HG02798 (cell line): ENCODE data around the gene BAIAP2L1.

ENCODE experiments used
- ATAC-seq: cut with Tn5 transposase; IDR thresholded peaks from one replicate; pipeline ENCODE4 v1.9.1; 2021; ENCODE audit warnings: mild to moderate bottlenecking; ENCODE audit not compliant: unreplicated experiment, poor library complexity

BAIAP2L1 gene

DNA sequence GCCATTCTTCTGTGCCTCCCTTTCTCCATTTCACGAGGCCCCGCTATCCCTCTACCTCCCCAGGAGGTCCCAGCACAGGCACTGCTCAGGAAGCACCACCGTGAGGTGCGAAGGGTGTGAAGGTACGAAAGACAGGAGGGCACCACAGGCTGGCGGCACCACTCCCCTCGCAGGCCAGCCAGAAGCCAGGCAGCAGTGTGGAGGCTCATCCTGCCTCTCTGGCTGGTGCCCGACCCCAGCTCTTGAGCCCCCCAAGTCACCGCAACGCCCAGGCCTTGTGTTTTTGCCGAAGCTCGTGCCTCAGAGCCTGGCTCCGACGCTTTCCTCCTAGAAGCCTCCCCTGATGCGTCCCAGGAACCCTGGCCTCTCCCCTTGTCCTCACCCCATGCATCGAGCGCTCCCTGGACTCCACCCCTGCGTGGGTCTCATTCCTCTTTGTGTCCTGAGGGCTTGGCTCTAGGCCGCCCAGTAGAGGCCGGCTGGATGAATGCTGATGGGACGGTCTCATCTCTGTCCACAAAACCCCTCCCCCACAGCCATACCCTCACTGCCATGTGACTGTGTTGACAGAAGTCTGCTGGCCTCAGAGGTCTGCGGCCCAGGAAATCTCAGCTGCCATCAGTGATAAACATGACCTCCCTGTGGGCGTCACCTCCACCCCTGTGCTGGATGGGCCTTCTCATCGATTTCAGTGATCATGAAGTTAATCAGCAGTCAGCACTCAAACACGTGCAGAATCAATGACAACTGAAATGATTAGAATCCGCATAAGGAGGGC lies 100.1 kb downstream of the BAIAP2L1 start:
- ATAC-seq: no peak

DNA sequence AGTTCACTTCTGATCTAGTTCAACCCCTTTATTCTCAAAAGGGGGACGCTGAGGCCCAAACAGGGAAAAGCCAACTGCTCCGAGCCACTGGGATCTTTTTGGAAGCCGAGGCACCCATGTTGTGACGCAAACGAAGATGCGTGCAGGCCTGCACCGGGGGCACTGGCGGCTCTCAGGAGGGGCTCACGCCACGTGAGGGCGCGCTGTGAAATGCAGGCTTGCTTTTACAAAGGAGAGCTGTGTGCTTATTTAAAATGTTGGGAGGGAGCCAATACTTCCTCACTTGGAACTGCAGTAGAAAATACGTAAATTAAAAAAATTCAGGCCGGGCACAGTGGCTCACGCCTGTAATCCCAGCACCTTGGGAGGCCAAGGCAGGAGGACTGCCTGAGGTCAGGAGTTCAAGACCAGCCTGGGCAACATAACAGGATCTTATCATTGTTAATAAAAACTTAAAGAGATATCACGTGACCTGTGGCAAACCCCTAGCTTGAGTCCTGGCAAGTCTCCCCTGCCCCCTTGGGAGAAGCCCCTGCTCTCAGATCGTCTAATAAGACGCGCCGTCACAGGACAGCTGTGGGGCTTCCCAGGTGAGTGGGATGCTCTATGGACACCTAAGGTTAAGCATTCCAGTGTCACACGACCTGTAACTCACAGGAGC lies 103.1 kb downstream of the BAIAP2L1 start:
- no peak for ATAC-seq

DNA sequence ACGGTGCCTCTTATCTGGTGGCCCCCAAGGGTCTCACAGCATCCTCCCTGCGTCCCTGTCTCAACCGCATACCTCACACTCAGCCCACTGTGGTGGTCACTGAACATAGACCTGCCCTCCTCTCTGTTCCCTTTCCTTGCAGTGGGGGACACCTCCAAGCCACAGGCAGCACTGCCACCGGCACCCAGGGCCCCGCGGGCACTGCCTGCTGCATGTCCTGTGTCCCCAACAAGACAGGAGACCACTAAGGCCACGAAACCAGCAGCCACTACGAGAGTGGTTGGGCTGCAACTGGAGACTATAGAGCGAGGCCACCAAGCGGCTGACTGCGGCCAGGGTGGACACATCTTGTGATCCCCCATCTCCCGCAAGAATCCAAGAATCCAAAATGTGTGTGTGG lies 104.1 kb downstream of the BAIAP2L1 start:
- ATAC-seq: no peak

DNA sequence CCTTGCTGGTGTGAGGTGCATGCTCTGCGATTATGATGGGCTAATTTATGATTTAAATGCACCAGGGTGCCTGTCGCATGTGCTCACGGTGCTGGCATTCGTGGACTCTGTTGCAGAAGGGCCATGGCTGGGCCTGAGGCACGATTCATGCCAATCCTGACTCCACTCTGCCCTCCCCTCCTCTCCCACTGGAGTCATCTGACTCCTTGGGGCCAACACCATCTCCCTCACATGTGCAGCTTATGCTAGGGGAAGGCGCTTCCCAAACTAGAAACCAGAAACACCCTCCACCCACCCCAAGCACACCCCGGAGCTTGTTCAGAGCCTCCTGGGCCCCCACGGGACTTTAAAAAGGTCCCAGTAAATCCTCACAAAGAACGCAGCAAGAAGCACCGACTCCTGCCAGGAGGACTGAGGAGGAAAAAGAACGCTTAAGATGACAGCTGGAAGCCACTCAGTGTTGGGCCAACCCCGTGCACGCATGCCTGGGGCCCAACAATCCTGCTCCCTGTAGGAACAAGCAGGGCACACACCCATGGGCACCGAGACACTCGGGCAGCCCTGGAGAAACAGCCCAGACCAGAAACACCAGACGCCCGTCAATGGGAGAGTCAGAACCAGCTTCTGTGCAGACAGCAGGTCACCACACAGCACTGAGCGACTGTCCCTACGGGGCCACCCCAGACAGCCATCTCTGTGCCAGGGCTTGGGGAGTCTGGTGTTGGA lies 105.3 kb downstream of the BAIAP2L1 start:
- no peak for ATAC-seq

DNA sequence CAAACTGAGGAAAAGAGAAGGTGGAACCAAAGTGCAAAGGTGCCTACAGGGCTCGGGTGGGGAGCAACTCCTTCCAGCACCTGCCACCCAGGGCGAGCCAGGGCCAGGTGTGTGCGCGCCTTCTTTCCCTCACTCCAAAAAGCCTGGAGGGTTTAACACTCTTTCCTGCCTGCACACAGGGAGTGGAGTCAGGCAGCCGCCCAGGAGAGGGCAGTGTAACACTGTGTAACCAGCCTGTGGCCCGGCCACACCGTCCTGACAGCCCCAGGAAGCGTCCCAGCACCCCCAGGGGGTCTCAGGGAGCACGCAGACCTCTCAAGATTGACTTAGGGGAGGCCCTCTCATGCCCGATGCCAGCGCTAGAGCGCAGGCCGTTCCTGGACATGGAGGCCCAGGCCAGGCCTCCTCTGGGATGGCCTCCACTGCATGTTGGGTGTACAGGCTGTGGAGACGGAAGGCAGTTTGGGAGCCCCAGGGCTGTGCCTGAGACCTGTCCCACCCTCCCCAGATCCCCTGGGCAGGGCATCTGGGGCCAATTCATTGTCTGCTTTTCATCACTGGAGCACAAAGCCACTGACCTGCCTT lies 106.0 kb downstream of the BAIAP2L1 start:
- ATAC-seq: peak; percentile 62

DNA sequence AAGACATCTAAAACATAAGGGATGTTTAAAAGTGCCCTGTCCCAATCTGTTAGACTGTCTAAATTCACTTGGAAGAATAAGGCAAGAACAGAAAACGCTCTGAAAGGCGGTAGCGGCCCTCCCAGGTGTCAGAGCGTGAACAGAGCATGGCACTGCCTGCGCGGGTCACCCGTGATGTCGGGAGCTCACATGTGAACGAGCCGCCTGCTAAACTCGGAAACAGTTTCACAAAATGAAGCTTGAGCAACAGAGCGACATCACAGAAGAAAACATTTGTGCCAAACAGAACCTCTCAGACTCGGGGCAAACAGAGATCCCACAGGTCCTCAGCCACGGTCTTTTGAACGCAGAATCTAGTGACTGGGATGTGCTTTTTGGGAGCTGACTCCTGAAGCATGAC lies 106.6 kb downstream of the BAIAP2L1 start:
- no peak for ATAC-seq

DNA sequence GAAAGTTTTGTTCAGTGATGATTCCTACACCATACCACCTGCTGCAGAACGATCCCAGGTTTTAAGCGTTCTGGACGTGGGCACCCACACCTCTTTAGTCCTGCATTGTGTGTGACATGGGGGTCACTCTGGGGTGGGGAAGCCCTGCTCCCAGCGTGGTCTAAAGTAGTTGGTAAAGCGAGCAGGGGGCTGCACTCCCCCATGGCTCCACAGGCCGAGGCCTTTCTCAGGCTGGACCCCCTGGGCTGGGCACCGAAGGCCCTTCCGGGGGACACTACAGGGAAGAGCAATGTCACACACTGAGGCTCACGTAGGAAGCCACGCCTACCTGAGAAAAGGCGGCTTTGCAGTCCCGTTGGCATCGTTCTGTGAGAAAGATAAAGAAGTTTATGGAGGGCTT lies 107.1 kb downstream of the BAIAP2L1 start:
- ATAC-seq: no peak

DNA sequence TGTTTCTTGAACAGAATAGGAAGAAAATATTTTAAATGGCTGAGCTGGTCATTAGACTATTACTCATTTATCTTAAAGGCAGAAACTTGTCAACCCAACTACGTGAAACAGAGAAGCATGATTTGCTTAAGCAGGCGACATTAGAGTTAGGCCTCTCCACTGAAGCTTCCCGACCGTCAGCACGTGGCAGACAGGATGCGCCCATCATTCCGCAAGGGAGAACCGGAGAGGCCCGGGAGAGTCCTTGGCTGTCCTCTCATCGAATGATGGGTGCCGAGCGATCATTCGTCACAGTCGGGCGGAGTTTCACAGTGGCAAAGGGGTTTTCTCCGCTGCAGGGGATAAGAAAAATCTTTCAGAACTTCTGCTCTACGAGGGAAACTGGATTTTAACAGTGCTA lies 107.6 kb downstream of the BAIAP2L1 start:
- no peak for ATAC-seq

DNA sequence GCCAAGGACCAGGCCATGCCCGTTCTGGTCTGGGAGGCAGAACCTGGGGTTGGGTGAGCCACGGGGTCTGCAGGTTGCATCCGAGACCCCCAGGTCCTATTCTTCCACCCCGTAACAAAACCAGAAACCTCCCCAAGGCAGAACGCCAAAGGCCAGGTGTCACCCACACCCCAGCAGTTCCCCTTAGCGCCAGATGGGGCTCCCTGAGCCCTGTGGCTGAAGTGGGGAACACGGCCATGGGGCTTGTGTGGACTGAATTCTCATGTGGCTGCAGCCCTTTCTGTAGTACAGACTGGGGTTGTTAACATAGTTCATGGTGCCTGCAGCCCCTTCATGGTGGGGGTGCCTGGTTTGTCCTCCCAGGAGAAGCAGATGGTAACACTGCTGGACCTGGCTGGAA lies 109.2 kb downstream of the BAIAP2L1 start:
- no peak for ATAC-seq

DNA sequence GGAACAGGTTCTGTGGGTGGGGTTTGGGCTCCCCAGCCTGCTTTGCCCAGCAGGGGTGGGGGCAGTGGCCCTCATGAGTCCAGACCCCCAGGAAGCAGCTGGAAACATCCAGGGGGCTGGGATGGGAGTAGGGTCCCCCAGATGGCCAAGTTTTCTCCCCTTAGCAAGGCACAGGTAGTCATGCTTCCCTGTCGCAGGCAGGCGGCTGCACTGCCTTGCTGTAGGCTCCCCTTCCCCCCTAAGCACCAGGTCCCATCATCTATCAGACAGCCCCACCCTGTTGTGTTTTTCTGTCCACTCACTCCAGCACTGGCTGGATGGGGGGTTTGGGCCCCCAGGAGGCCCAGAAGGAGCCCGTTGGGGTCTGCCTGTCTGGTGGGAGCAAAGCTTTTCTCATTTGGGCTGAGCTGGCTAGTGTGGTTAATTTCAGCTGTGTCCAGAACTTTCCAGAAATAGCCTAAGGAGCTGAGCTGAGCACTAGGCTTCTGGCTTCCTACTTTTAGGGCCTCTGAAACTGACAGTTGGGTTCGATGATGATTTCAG lies 111.5 kb downstream of the BAIAP2L1 start:
- ATAC-seq: no peak

DNA sequence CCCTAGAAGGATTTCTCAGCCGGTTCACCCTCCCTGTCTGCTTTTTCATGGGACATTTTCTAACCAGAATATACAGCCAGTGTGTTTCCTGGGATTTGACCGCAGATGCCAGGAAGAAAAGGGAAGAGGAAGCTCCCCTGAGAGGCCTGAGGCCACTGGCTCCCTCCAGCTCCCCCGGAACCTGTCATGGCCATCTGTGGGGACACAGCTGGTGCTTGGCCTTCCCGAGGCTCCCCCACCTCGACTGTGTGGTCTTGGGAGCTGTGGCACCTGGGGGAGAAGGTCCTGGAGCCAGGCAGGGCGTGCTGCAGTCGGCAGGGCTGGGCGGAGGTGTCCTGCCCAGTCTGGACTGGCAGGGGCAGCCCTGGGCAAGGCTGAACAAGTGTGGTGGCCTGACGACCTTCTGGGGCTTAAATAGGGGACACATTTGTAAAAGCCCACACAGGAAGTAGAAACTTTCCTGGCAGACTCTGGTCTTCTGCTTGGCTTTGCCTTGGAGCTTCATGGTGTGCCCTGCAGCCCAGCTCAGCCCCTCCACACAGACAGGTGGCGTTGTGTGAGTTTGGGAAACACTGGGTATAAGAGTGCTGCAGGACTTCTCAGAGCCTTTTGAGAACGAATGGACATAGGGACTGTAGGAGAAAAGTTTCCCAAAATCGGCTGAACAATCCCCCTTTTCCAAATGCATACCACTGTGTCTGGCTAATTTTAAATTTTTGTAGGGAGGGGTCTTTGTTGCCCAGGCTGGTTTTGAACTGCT lies 112.6 kb downstream of the BAIAP2L1 start:
- no peak for ATAC-seq

DNA sequence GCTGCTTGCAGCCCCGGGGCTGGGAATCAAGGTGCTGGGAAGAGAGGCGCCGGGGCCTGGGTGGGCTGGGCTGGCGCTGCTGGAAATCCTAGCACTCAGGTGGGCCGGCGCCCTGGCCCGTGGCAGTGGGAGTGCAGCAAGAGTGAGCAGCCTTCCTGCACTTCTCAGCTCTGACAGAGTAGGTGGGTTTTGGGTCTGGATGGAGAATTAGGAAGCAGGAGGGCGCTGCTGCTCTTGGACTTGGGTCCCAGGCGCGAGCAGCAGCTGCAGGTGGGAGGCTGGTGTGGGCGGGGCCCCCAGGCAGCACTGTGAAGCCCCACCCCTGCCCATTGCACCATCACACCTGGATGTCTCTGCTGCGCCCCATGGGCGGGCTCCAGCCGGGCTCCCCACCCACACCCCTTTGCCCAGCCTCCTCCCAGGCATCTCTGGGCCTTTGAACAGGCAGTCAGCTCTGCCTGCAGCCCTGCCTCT lies 113.4 kb downstream of the BAIAP2L1 start:
- ATAC-seq: no peak

DNA sequence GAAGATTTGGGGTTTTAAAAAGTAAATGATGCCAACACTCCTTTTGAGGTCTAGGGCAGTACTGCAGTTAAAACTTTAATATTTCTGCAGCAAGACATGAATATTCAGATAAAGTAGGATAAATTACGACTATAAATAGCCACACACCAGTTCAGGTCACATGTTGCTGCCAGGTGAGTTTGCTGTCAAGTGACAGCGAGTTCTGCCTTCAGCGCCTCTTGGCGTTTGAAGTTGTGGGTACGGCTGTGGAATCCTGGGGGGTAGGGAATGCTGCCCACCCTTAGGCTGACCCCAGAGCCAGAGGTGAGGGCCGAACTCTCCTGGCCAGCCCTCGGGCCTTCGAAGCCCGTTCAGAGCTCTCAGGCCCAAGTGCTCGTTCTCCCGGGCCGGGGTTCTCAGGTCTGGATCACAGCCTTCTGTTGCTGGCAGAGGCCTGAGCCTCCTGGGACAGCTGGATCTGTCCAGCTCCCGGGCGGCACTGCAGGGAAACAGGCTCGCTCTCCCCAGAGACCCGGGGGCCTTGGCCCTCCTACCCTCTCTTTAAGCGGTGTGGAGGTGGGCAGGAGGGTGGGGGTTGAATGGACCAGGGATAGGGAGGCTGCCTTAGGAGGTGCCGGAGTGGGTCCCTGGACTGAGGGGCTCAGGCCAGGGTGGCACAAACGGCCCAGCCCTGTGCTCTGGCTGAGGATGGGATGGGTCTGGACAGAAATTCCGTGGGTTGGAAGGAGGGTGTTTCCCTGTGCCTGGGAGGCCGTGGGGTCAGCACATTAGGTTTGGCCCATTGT lies 114.0 kb downstream of the BAIAP2L1 start:
- no peak for ATAC-seq

DNA sequence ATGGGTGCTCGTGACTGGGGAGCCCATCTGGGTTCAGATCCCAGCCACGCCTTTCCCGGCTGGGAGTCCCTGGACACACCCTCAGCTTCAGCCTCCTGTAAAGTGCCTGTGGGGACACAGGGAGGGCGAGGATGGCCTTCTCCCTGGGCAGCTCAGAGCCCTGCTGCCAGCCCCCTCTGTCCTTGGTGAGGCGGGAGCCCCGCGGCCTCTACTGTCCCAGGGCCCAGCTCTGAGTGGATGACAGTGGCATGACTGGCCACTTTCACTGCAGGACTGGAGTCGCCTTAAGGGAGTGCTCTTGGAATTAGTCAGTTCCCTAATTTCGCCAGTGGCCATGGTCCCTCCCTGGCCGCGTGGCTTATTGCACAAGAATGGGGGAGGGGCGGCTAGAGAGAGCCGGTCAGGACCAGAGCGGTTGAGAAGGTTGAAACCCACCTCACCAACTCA lies 114.8 kb downstream of the BAIAP2L1 start:
- no peak for ATAC-seq

DNA sequence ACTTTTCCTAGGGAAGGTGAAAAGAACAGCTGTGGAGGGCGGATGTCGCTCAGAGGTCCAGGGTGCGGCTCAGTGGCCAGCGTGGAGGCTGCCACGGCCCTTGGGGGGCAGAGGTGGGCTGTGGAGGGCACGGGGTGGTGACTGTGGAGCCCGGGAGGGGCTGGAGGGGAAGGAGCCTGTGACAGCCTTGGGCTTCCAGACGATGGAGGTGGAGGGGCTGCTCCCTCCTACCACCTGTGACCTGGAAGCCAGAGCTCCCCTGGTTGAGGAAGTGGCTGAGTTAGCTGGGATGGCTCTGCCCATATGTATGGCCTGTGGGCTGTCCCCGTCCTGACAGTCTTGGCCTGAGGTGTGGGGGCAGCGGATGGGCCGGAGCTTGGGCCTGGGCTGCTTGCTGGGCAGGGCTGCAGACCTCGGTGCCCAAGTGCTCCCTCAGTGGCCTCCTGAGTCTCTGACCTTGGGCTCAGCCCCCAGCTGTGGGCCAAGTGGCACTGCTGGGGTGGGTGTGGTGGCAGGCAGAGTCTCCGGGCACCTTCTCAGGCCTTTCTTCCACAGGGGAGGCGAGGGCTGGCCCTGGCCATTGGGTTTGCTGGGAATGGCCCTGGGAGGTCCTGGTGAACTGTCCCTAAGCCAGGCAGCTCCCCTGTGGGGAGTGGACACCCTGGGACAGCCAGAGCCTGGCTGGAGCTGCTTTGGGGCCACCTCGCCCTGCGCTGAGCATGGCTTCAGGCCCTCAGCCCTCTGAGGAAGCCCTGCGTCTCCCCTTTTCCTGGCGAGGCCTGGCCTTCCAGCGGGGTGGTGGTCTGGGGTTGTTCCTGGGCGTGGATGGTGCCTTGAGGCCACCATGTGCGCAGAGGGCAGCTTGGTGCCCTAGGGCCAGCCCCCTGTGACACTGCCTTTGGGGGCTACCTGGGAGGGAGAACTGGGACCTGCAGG lies 115.5 kb downstream of the BAIAP2L1 start:
- ATAC-seq: no peak

DNA sequence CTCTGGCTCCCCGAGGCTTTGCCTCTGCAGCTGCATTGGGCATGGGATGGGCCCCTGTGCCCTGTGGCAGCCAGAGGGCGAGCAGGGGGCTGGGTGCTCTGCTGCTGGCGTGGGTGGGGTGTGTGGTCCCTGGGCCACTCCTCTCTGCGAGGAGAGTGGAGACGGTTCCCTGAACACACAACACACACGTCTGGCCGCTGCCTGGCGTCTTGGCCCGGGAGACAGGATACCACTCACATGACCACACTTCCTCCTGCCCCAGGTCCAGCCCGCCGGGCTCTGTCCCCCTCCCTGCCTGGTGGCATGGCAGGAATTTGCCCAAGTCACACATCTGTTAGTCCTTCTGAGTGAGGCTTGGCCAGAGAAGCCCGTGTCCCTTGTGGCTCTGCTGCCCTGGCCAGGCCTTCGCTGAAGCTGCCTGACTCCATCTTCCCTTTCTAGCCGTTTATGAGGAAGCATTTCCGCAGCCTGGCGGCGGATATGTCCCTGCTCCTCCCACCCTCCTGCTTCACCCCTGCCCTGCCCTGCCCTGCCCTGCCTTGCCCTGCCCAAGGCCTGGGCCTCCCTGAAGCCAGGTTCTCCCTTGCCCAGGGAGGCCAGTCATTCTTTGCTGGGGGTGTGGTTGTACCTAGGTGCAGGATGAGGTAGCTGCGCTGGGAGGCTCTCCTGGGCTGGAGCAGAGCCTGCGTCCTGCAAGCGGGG lies 116.4 kb downstream of the BAIAP2L1 start:
- ATAC-seq: no peak

DNA sequence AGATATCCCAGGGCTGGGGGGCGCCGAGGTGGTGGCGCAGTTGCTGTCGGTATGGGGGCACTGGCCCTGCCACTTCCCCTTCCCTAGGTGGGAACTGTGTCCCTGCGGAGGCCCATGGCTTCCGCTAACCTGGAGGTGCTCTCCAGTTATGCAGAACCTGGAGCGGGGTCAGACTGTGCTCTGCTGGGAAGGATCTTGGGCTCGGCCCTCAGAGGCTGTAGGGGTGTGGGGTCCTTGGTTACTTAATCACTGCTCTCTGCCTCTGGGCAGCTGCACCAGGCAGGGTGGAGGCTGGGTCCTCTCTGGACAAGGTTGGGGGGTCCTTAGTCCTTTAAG lies 117.0 kb downstream of the BAIAP2L1 start:
- no peak for ATAC-seq
